Liver (tissue), 9 donors: ENCODE results near the gene CCDC91. TPM values are rescaled to one million over a fixed set of nuclear protein-coding genes. Genes with fewer than 3 reads are reported as not detected.

ENCODE experiments used
- DNase-seq: peaks from one replicate; pipeline ENCODE4 v3.0.0-alpha.2; 2017; ENCODE audit warnings: low spot score
- H3K27ac ChIP-seq, 2 donors: one replicate each; pipeline ENCODE4 v1.7.0; 2013; ENCODE audit warnings: inconsistent platforms in 2 of 2, low read length in 2 of 2, control low read depth in 1 of 2, low read depth in 1 of 2, mild to moderate bottlenecking in 1 of 2
- H3K27me3 ChIP-seq, 4 donors: one replicate each; pipeline versions ENCODE4 v1.6.1 to v1.7.0; 2013; ENCODE audit warnings: low read length in 3 of 4, inconsistent platforms in 1 of 4, mild to moderate bottlenecking in 1 of 4, moderate library complexity in 1 of 4; ENCODE audit not compliant: control insufficient read depth in 4 of 4, insufficient read depth in 4 of 4
- H3K36me3 ChIP-seq, 4 donors: one replicate each; pipeline versions ENCODE4 v1.6.1 to v1.7.0; 2013; ENCODE audit warnings: low read length in 3 of 4, mild to moderate bottlenecking in 3 of 4, low read depth in 1 of 4, moderate library complexity in 1 of 4; ENCODE audit not compliant: control insufficient read depth in 4 of 4, insufficient read depth in 3 of 4
- H3K4me1 ChIP-seq, 4 donors: one replicate each; pipeline versions ENCODE4 v1.6.1 to v1.7.0; 2013; ENCODE audit warnings: low read length in 3 of 4, mild to moderate bottlenecking in 3 of 4, moderate library complexity in 1 of 4; ENCODE audit not compliant: control insufficient read depth in 4 of 4, insufficient read depth in 4 of 4
- H3K4me3 ChIP-seq, 3 donors: one replicate each; pipeline versions ENCODE4 v1.6.1 to v1.7.0; 2013; ENCODE audit warnings: low read length in 3 of 3, control low read depth in 1 of 3, low read depth in 1 of 3, mild to moderate bottlenecking in 1 of 3
- H3K9ac ChIP-seq, 2 donors: one replicate each; pipeline ENCODE4 v1.7.0; 2013; ENCODE audit warnings: low read length in 2 of 2, mild to moderate bottlenecking in 2 of 2, moderate library complexity in 2 of 2, control low read depth in 1 of 2, low read depth in 1 of 2
- H3K9me3 ChIP-seq, 4 donors: one replicate each; pipeline versions ENCODE4 v1.6.1 to v1.7.0; 2013; ENCODE audit warnings: low read length in 3 of 4; ENCODE audit not compliant: control insufficient read depth in 4 of 4
- EGR1 ChIP-seq, 2 donors: IDR thresholded peaks; 2 replicates each; pipeline ENCODE4 v1.6.1; 2016 to 2018; ENCODE audit warnings: antibody characterized with exemption in 2 of 2, low read depth in 2 of 2
- FOXA1 ChIP-seq: IDR thresholded peaks from 2 replicates; pipeline ENCODE4 v1.6.1; 2016; ENCODE audit warnings: antibody characterized with exemption
- FOXA2 ChIP-seq: IDR thresholded peaks from 2 replicates; pipeline ENCODE4 v1.6.1; 2016; ENCODE audit warnings: antibody characterized with exemption
- GABPA ChIP-seq, 2 donors: IDR thresholded peaks in 1 of 2; conservative IDR thresholded peaks in 1 of 2; 2 replicates each; pipeline ENCODE4 v1.6.1; 2016; ENCODE audit warnings: antibody characterized with exemption in 2 of 2, mild to moderate bottlenecking in 1 of 2, moderate library complexity in 1 of 2
- HNF4A ChIP-seq, 2 donors: conservative IDR thresholded peaks; 2 replicates each; pipeline ENCODE4 v1.6.1; 2016; ENCODE audit warnings: antibody characterized with exemption in 2 of 2, mild to moderate bottlenecking in 2 of 2
- HNF4G ChIP-seq: IDR thresholded peaks from 2 replicates; pipeline ENCODE4 v1.6.1; 2016; ENCODE audit warnings: antibody characterized with exemption
- JUND ChIP-seq, 2 donors: IDR thresholded peaks; 2 replicates each; pipeline ENCODE4 v1.6.1; 2016; ENCODE audit warnings: antibody characterized with exemption in 2 of 2
- NR2F2 ChIP-seq: IDR thresholded peaks from 2 replicates; pipeline ENCODE4 v1.6.1; 2016; ENCODE audit warnings: antibody characterized with exemption
- RAD21 ChIP-seq, 2 donors: IDR thresholded peaks; 2 replicates each; pipeline ENCODE4 v1.6.1; 2016; ENCODE audit warnings: antibody characterized with exemption in 2 of 2, mild to moderate bottlenecking in 2 of 2
- RXRA ChIP-seq, 2 donors: IDR thresholded peaks; 2 replicates each; pipeline ENCODE4 v1.6.1; 2017 to 2018; ENCODE audit warnings: antibody characterized with exemption in 2 of 2, mild to moderate bottlenecking in 1 of 2
- TAF1 ChIP-seq: conservative IDR thresholded peaks from 2 replicates; pipeline ENCODE4 v1.6.1; 2016; ENCODE audit warnings: antibody characterized with exemption, mild to moderate bottlenecking
- ZBTB33 ChIP-seq: IDR thresholded peaks from 2 replicates; pipeline ENCODE4 v1.6.1; 2016; ENCODE audit warnings: antibody characterized with exemption
- WGBS: extraction: QIAGEN DNeasy Blood & Tissue Kit; methylation state at CpG from one replicate; pipeline ENCODE4 v1.1.7; 2013; 5-methylcytosine and 5-hydroxymethylcytosine counted together
- polyA plus RNA-seq, 2 donors: library from polyadenylated mRNA; stranded (reverse) in 1 of 2; unstranded in 1 of 2; fragments of 200-250 nt in 1 of 2; fragments of >200 nt in 1 of 2; fragmentation: Nextera tagmentation in 1 of 2; extraction: Ambion mirVana in 1 of 2; gene quantifications; one replicate each; pipeline versions ENCODE4 v1.2.1 to v1.2.3, GENCODE V29; 2013 to 2015
- total RNA-seq, 2 donors: library from RNA; depleted of rRNA; stranded (reverse); fragments of >200 nt; gene quantifications; one replicate each; pipeline ENCODE4 v1.2.3, GENCODE V29; 2014
- donor health status: healthy.
- donor health status: healthy.
- donor health status: healthy.
- donor health status: healthy.
- donor health status: healthy.

CCDC91 gene
- total and polyA plus RNA-seq, 4 donors = 8.4 to 29.0 (median 15.1) TPM

GRCh38 chr12:28568118-28568517 is 377.9 kb downstream of the CCDC91 start (continued):
- TF ChIP-seq FOXA1 (no peak), TAF1 (no peak), RAD21 (IDR thresholded peaks at IDR 0.05) (no peak), GABPA (IDR thresholded peaks at IDR 0.05 in 1 of 2, conservative IDR thresholded peaks at IDR 0.05 in 1 of 2) (no peak), HNF4A (conservative IDR thresholded peaks at IDR 0.05) (no peak), EGR1 (IDR thresholded peaks at IDR 0.05; ENCODE audit: low read depth in 2 of 2) (no peak), ZBTB33 (no peak)

GRCh38 chr12:28568704-28569103 is 378.4 kb downstream of the CCDC91 start:
- Histone ChIP-seq H3K36me3 (no peaks in the 10 kb centered on the region), H3K9ac (no peak overlapping the region), H3K9me3 (no peaks in the 10 kb centered on the region), H3K4me3 (no peak overlapping the region), H3K27me3 (no peaks in the 10 kb centered on the region), H3K27ac (no peak overlapping the region), H3K4me1 (no peaks in the 10 kb centered on the region)
- TF ChIP-seq RAD21 (IDR thresholded peaks at IDR 0.05) = no peak
- 89% methylated on average over 6 of the region's 6 CpGs for WGBS
- DNase-seq = no peak

GRCh38 chr12:28569698-28570411 is 379.6 kb downstream of the CCDC91 start:
- H3K4me1 ChIP-seq = peaks cover 0 to 7% (median 2%) of the 10 kb centered on the region in 4 donors
- H3K9me3 ChIP-seq = no peaks in the 10 kb centered on the region
- no peaks in the 10 kb centered on the region for H3K36me3 ChIP-seq
- no peak overlapping the region for H3K27ac ChIP-seq
- H3K27me3 ChIP-seq = no peaks in the 10 kb centered on the region
- no peak overlapping the region for H3K9ac ChIP-seq
- TF ChIP-seq JUND (IDR thresholded peaks at IDR 0.05) = peak in 1 of 2 donors; percentile 33
- no peak for TF ChIP-seq RXRA (IDR thresholded peaks at IDR 0.05)
- no peak for TF ChIP-seq HNF4G
- no peak overlapping the region for H3K4me3 ChIP-seq
- WGBS = 80% methylated on average over 3 of the region's 3 CpGs
- no peak for DNase-seq

- Histone ChIP-seq H3K9ac (no peak overlapping the region), H3K27ac (no peak overlapping the region), H3K9me3 (no peaks in the 10 kb centered on the region), H3K36me3 (no peaks in the 10 kb centered on the region), H3K27me3 (no peaks in the 10 kb centered on the region), H3K4me3 (no peak overlapping the region), H3K4me1 (peaks cover 2 to 16% (median 8%) of the 10 kb centered on the region in 4 donors)
- 90% methylated on average over 3 of the region's 3 CpGs for WGBS
- TF ChIP-seq ZBTB33 (no peak), EGR1 (IDR thresholded peaks at IDR 0.05; ENCODE audit: low read depth in 2 of 2) (no peak), HNF4G (no peak), NR2F2 (no peak), FOXA2 (no peak), GABPA (IDR thresholded peaks at IDR 0.05 in 1 of 2, conservative IDR thresholded peaks at IDR 0.05 in 1 of 2) (no peak), JUND (IDR thresholded peaks at IDR 0.05) (no peak)
- no peak for DNase-seq
Measured at GRCh38 chr12:28570811-28571210, 380.6 kb downstream of the CCDC91 start.
